GM23338 (cell line): ENCODE data around the gene IL7R.

Experiments used
- CREB1 ChIP-seq: fragments of 250-450 bp; sonication (Bioruptor Pico); IDR thresholded peaks from 2 replicates; pipeline ENCODE4 v1.5.0; 2020; ENCODE audit warnings: low read depth, mild to moderate bottlenecking, moderate library complexity
- CTCF ChIP-seq, 2 experiments: fragments of 200-600 bp in 1 of 2; sonication (generic) in 1 of 2; conservative IDR thresholded peaks; 2 replicates each; pipeline versions ENCODE4 v1.5.1 to v1.6.1; 2016 to 2017; ENCODE audit warnings: antibody characterized with exemption in 2 of 2, low read depth in 2 of 2, mild to moderate bottlenecking in 2 of 2, moderate library complexity in 1 of 2
- EZH2 ChIP-seq: fragments of 200-600 bp; sonication (generic); IDR thresholded peaks from one replicate; pipeline ENCODE4 v1.8.0; 2017; ENCODE audit warnings: antibody characterized with exemption, mild to moderate bottlenecking, low read depth; ENCODE audit not compliant: unreplicated experiment
- EZH2phosphoT487 ChIP-seq: fragments of 200-600 bp; sonication (generic); IDR thresholded peaks from one replicate; pipeline ENCODE4 v1.8.1; 2018; ENCODE audit warnings: antibody characterized with exemption; ENCODE audit not compliant: unreplicated experiment
- POLR2AphosphoS5 ChIP-seq: IDR thresholded peaks from 2 replicates; pipeline ENCODE4 v1.6.1; 2016; ENCODE audit warnings: antibody characterized with exemption, low read depth
- TF ChIP-seq, protein P1 (sequence below): IDR thresholded peaks from one replicate; pipeline ENCODE4 v1.6.1; 2018; ENCODE audit warnings: antibody characterized with exemption; ENCODE audit not compliant: unreplicated experiment

- TF ChIP-seq CTCF (conservative IDR thresholded peaks at IDR 0.05; ENCODE audit: low read depth in 2 of 2) (no peak), EZH2 (no peak), CREB1 (no peak), EZH2phosphoT487 (no peak), POLR2AphosphoS5 (no peak)
- TF ChIP-seq, protein P1, sequence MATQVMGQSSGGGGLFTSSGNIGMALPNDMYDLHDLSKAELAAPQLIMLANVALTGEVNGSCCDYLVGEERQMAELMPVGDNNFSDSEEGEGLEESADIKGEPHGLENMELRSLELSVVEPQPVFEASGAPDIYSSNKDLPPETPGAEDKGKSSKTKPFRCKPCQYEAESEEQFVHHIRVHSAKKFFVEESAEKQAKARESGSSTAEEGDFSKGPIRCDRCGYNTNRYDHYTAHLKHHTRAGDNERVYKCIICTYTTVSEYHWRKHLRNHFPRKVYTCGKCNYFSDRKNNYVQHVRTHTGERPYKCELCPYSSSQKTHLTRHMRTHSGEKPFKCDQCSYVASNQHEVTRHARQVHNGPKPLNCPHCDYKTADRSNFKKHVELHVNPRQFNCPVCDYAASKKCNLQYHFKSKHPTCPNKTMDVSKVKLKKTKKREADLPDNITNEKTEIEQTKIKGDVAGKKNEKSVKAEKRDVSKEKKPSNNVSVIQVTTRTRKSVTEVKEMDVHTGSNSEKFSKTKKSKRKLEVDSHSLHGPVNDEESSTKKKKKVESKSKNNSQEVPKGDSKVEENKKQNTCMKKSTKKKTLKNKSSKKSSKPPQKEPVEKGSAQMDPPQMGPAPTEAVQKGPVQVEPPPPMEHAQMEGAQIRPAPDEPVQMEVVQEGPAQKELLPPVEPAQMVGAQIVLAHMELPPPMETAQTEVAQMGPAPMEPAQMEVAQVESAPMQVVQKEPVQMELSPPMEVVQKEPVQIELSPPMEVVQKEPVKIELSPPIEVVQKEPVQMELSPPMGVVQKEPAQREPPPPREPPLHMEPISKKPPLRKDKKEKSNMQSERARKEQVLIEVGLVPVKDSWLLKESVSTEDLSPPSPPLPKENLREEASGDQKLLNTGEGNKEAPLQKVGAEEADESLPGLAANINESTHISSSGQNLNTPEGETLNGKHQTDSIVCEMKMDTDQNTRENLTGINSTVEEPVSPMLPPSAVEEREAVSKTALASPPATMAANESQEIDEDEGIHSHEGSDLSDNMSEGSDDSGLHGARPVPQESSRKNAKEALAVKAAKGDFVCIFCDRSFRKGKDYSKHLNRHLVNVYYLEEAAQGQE = no peak
Measured at GRCh38 chr5:35835796-35836742, 20.6 kb upstream of the IL7R start.
